Measurements from ENCODE around the gene DUSP28.

GRCh38 chr2:240600451-240600961 is 40.3 kb downstream of the DUSP28 start:
- TF ChIP-seq ATF3 (CRISPR knock-in tag; conservative IDR thresholded peaks at IDR 0.05) (no peak), CTCF (IDR thresholded peaks at IDR 0.05) (no peak), GABPB1 (CRISPR knock-in tag; IDR thresholded peaks at IDR 0.05) (no peak), FOXP4 (CRISPR knock-in tag; IDR thresholded peaks at IDR 0.05) (no peak), ARID4B (CRISPR knock-in tag; IDR thresholded peaks at IDR 0.05; ENCODE audit: borderline replicate concordance) (no peak), ETV6 (CRISPR knock-in tag; IDR thresholded peaks at IDR 0.05) (no peak)

Measured in WTC11 (cell line).